ENCODE data around the gene PLAC8. TPM values are rescaled to one million over a fixed set of nuclear protein-coding genes. Genes with fewer than 3 reads are reported as not detected.
"Not testable (repeated sequence)": the region's sequence is repeated elsewhere in the genome, so short reads cannot be mapped to it uniquely, and the experiment has no call there.

PLAC8 gene
- total RNA-seq, 1 experiment from 2014 or later: 1.6 TPM

- POLR2A ChIA-PET (ENCODE audit: unreplicated experiment): no interaction called here
- no peaks in the 10 kb centered on the region for H3K79me2 ChIP-seq (ENCODE audit: low read length)
- ATAC-seq: no peak
Observed at GRCh38 chr4:83146841-83147240, 32.3 kb upstream of the PLAC8 start.

DNA sequence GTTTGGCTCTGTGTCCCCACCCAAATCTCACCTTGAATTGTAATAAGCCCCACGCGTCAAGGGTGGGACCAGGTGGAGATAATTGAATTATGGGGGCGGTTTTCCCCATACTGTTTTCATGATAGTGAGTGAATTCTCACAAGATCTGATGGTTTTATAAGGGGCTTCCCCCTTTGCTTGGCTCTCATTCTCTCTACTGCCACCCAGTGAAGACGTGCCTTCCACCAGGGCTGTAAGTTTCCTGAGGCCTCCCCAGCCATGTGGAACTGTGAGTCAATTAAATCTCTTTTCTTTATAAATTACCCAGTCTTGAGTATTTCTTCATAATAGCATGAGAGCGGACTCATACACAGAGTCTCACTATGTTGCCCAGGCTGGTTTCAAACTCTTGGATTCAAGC, 31.2 kb upstream of the PLAC8 start:
- H3K4me3 ChIP-seq (ENCODE audit: low read length); H3K9me3 ChIP-seq (ENCODE audit: low read length); H3K27me3 ChIP-seq (ENCODE audit: low read length); CTCF ChIA-PET; DNase-seq; H3K4me2 ChIP-seq (ENCODE audit: low read length); H3K4me1 ChIP-seq (ENCODE audit: insufficient read depth, low read length); H3F3A ChIP-seq (ENCODE audit: low read length, unreplicated experiment); H2AFZ ChIP-seq (ENCODE audit: low read length); H3K79me2 ChIP-seq (ENCODE audit: low read length); BruUV-seq (replicated peaks); ATAC-seq; H3K9ac ChIP-seq (ENCODE audit: low read length); H3K9me2 ChIP-seq (replicated peaks; ENCODE audit: low read length); H4K20me1 ChIP-seq (ENCODE audit: low read length); intact Hi-C loops (cut with micrococcal nuclease); H3K36me3 ChIP-seq (ENCODE audit: low read depth, low read length); H3K27ac ChIP-seq (ENCODE audit: low read length); POLR2A ChIA-PET (ENCODE audit: unreplicated experiment): not testable (repeated sequence)

More at GRCh38 chr4:83146841-83147240, 32.3 kb upstream of the PLAC8 start:
- Histone ChIP-seq H3K27ac (ENCODE audit: low read length) (no peak overlapping the region), H3K9me2 (replicated peaks; ENCODE audit: low read length) (no peaks in the 10 kb centered on the region), H3F3A (ENCODE audit: low read length, unreplicated experiment) (no peaks in the 10 kb centered on the region), H2AFZ (ENCODE audit: low read length) (no peak overlapping the region), H3K9me3 (ENCODE audit: low read length) (no peaks in the 10 kb centered on the region), H3K4me1 (ENCODE audit: insufficient read depth, low read length) (no peaks in the 10 kb centered on the region), H4K20me1 (ENCODE audit: low read length) (no peaks in the 10 kb centered on the region), H3K4me2 (ENCODE audit: low read length) (no peak overlapping the region), H3K4me3 (ENCODE audit: low read length) (no peak overlapping the region), H3K36me3 (ENCODE audit: low read depth, low read length) (no peaks in the 10 kb centered on the region), H3K9ac (ENCODE audit: low read length) (no peak overlapping the region), H3K27me3 (ENCODE audit: low read length) (no peaks in the 10 kb centered on the region)
- BruUV-seq (replicated peaks): no TSS peak
- intact Hi-C loops (cut with micrococcal nuclease): no loop called here
- no peak for DNase-seq
- CTCF ChIA-PET: no interaction called here
- TF ChIP-seq EZH2phosphoT487 (IDR thresholded peaks at IDR 0.05; ENCODE audit: borderline replicate concordance, low read length) (no peak), CTCF (conservative IDR thresholded peaks at IDR 0.05; ENCODE audit: low read depth, low read length) (no peak), EZH2 (IDR thresholded peaks at IDR 0.05; ENCODE audit: low read length, unreplicated experiment) (no peak)

DNA sequence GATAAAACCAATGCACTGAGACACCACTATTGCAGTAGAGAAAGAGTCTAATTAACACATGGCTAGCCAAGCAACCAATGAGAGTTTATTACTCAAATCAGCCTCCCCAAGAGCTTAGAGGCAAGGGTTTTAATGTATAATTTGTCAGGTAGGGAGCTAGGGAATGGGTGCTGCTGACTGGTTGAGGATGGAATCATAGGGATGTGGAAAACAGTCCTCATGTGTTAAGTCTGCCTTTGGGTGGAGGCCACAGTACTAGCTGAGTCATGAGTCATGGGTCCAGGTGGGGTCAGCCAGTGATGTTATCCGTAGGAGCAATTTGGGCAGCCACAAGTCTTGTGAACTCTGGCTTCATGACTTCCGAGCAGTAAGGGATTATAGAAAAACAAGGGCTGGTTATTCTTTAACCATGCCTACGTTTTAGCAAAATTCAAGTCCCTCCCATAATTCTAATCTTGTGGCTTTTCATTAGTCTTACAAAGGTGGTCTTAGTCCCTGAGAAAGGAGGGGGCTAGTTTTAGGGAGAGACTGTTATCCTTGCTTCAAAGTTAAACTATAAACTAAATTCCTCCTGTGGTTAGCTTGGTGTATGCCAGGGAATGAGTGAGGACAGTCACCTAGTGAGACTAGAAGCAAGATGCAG, 25.1 kb upstream of the PLAC8 start:
- intact Hi-C loops (cut with micrococcal nuclease): no loop called here
- Histone ChIP-seq H3K9me2 (replicated peaks; ENCODE audit: low read length) (no peaks in the 10 kb centered on the region), H2AFZ (ENCODE audit: low read length) (no peak overlapping the region), H3K36me3 (ENCODE audit: low read depth, low read length) (no peaks in the 10 kb centered on the region), H3K27me3 (ENCODE audit: low read length) (no peaks in the 10 kb centered on the region), H3K9ac (ENCODE audit: low read length) (no peak overlapping the region), H3K4me1 (ENCODE audit: insufficient read depth, low read length) (no peaks in the 10 kb centered on the region), H3K4me3 (ENCODE audit: low read length) (no peak overlapping the region), H3F3A (ENCODE audit: low read length, unreplicated experiment) (no peaks in the 10 kb centered on the region), H3K27ac (ENCODE audit: low read length) (no peak overlapping the region), H3K4me2 (ENCODE audit: low read length) (no peak overlapping the region), H4K20me1 (ENCODE audit: low read length) (no peaks in the 10 kb centered on the region), H3K79me2 (ENCODE audit: low read length) (no peaks in the 10 kb centered on the region), H3K9me3 (ENCODE audit: low read length) (no peaks in the 10 kb centered on the region)
- DNase-seq: no peak
- ChIA-PET CTCF (no interaction called here), POLR2A (ENCODE audit: unreplicated experiment) (no interaction called here)
- TF ChIP-seq EZH2phosphoT487 (IDR thresholded peaks at IDR 0.05; ENCODE audit: borderline replicate concordance, low read length) (no peak), EZH2 (IDR thresholded peaks at IDR 0.05; ENCODE audit: low read length, unreplicated experiment) (no peak), CTCF (conservative IDR thresholded peaks at IDR 0.05; ENCODE audit: low read depth, low read length) (no peak)
- BruUV-seq (replicated peaks): no TSS peak
- no peak for ATAC-seq
